ENCODE results near the gene HIP1.
"Not testable (repeated sequence)": the region's sequence is repeated elsewhere in the genome, so short reads cannot be mapped to it uniquely, and the experiment has no call there.

Gene HIP1

DNA sequence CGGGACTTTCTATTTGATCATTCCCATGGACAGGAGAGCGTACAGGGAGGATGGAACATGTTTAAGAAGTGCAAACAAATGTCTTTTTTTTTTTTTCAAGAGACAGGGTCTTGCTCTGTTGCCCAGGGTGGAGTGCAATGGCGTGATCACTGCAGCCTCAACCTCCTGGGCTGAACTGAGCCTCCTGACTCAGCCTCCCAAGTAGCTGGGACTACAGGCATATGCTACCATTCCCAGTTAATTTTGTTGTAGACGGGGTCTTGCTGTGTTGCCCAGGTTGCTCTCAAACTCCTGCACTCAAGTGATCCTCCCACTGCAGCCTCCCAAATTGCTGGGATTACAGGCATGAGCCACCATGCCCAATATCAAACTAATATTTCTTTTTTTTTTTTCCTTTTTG, 206.1 kb downstream of the HIP1 start:
- TF ChIP-seq, protein P1, sequence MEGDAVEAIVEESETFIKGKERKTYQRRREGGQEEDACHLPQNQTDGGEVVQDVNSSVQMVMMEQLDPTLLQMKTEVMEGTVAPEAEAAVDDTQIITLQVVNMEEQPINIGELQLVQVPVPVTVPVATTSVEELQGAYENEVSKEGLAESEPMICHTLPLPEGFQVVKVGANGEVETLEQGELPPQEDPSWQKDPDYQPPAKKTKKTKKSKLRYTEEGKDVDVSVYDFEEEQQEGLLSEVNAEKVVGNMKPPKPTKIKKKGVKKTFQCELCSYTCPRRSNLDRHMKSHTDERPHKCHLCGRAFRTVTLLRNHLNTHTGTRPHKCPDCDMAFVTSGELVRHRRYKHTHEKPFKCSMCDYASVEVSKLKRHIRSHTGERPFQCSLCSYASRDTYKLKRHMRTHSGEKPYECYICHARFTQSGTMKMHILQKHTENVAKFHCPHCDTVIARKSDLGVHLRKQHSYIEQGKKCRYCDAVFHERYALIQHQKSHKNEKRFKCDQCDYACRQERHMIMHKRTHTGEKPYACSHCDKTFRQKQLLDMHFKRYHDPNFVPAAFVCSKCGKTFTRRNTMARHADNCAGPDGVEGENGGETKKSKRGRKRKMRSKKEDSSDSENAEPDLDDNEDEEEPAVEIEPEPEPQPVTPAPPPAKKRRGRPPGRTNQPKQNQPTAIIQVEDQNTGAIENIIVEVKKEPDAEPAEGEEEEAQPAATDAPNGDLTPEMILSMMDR (IDR thresholded peaks at IDR 0.05; ENCODE audit: control extremely low read depth, extremely low read depth, low read depth, missing control alignments) = no peak
- no peak for DNase-seq (ENCODE audit: extremely low spot score)
- POLR2A ChIA-PET = no interaction called here
- CTCF ChIA-PET = no interaction called here

DNA sequence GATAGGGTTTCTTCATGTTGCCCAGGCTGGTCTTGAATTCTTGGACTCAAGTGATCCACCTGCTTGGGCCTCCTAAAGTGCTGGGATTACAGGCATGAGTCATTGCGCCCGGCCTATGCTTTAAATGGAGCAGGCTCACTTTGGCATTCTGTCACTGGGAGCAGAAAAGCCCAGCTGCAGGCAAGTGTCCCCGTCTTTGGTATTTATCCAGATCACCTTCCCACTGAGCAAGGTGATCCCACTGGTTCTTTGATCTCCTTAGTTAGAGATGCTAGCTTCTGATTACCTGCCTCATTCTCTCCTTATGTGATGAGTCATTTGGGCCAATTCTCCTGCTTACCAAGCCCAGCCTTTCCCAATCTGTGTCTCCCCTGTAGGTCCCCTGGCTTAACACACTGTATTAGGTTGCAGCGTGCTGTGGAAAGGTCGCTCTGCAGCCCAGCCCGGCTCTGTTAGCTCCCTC, 207.4 kb downstream of the HIP1 start:
- ChIA-PET POLR2A (interaction anchor here (0.6 kb wide), 1 partner anchor 227 kb away, joined by 3 read pairs; no protein-coding TSS in a partner anchor), CTCF (interaction anchor here (1.3 to 1.6 kb wide), 3 partner anchors 18 to 231 kb away, joined by 3 to 6 read pairs (median 3); no protein-coding TSS in a partner anchor)
- TF ChIP-seq, protein P1 (IDR thresholded peaks at IDR 0.05; ENCODE audit: control extremely low read depth, extremely low read depth, low read depth, missing control alignments) = no peak
- DNase-seq (ENCODE audit: extremely low spot score) = no peak

- CTCF ChIA-PET, POLR2A ChIA-PET: not testable (repeated sequence)
- peak; percentile 9 for DNase-seq (ENCODE audit: extremely low spot score)
Observed at GRCh38 chr7:75527224-75527722, 211.5 kb downstream of the HIP1 start.

GRCh38 chr7:75521727-75522126, 217.0 kb downstream of the HIP1 start:
- POLR2A ChIA-PET; DNase-seq (ENCODE audit: extremely low spot score); CTCF ChIA-PET: not testable (repeated sequence)

DNA sequence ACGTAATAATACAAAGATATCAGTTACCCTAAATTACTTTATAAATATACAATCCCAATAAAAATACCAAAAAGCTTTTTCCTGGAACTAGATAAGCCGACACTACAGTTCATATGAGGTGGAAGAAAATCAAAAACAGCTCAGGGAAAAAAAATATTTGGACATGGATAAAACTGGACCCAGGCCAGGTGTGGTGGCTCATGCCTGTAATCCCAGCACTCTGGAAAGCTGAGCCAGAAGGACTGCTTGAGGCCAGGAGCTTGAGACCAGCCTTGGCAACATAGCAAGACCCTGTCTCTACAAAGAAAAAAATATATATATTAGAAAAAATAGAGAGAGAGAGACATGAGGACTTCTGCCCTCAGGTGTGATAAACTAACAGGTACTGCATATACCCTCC, 219.9 kb downstream of the HIP1 start:
- DNase-seq (ENCODE audit: extremely low spot score); CTCF ChIA-PET; POLR2A ChIA-PET: not testable (repeated sequence)

DNA sequence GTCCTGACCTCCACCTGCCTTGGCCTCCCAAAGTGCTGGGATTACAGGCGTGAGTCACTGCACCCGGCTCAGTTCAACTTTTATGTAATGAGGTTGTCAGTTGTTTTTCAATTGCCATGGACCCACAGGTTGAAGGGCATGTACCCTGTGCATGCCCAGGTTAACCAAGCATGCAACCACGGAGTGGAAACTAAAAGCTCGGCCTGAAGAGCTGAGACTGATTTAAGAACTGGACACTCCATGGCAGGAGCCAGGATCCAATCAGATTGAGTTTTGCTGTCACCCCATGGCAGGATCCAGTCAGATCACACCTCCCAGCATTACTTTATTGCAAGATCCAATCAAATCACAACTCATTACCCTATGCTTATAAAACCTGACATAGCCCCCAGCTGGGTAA, 229.7 kb downstream of the HIP1 start:
- POLR2A ChIA-PET; CTCF ChIA-PET; DNase-seq (ENCODE audit: extremely low spot score): not testable (repeated sequence)

DNA sequence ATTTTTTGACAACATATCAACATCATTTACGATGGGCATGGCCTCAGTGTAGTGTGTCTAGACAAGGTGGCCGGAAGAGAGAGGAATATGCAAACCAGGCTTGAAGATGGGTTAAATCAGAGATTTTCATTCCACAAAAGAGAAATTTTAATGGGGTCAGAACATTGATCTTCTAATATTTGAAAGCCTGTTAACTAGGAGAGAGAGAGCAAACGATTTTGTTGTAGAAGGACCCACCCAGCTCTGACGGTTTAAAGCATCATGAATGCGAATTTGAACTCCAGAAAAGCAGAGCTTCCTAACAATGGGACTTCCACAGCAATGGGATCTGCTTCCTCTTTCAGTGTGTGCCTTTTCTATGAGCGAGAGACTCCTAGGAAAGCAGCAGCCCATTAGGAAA, 246.7 kb downstream of the HIP1 start, which contains the start of gene SPDYE5:
SPDYE5 (plus strand) TSS at position 301 of the 400 bp plus-strand sequence. CDS start 1,728 bp downstream, outside the sequence.
- POLR2A ChIA-PET; DNase-seq (ENCODE audit: extremely low spot score); CTCF ChIA-PET: not testable (repeated sequence)

DNA sequence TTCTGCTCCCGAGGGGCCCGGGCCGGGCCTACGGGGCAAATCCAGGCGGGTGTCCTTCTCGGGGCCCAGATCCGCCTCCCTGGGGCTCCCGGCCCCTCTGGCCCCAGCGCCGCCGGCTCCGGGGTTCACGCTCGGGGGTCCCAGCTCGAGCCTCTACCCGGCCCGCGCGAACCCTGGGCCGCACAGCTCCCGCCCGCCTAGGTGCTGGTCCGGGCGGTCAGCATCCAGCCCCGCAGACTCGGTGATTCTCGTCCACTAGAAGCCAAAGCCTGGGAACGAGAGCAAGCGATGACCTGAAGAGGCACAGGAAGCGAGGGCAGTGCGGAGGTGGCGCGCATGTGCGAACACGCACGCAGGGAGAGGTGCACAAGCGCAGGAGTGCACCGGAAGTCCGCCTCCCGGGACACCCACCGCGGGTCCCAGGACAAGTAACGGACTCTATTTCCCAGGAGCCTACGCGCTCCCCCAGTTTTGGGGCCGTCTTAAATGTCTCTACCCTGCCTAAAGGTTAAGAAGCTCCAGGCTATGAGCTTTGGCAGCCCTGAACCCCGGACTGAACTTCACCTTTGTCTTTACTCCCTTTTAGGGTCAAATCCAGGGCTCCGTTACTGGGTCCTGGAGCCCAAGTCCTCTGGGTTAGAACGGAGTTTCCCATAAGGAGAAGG, 252.6 kb downstream of the HIP1 start, which contains the start of gene POM121C:
POM121C (minus strand) TSS at position 321 of the 665 bp plus-strand sequence. CDS start 44,803 bp downstream, outside the sequence.
- POLR2A ChIA-PET, CTCF ChIA-PET: not testable (repeated sequence)
- DNase-seq (ENCODE audit: extremely low spot score) = peak; percentile 85

GRCh38 chr7:75485355-75485978, 253.3 kb downstream of the HIP1 start:
- CTCF ChIA-PET; DNase-seq (ENCODE audit: extremely low spot score); POLR2A ChIA-PET: not testable (repeated sequence)
